ENCODE measurements around the gene LGR4. TPM values are rescaled to one million over a fixed set of nuclear protein-coding genes. Genes with fewer than 3 reads are reported as not detected.
"Not testable (repeated sequence)": the region's sequence is repeated elsewhere in the genome, so short reads cannot be mapped to it uniquely, and the experiment has no call there.

Gene LGR4
- total RNA-seq, 1 experiment from 2014 or later, result 7.1 TPM

- H3K79me2 ChIP-seq (ENCODE audit: insufficient read depth, low read length); H4K20me1 ChIP-seq (ENCODE audit: insufficient read depth): not testable (repeated sequence)
Observed at GRCh38 chr11:27327064-27327463, 145.5 kb downstream of the LGR4 start.

GRCh38 chr11:27322196-27322595, 150.4 kb downstream of the LGR4 start:
- BruUV-seq (replicated peaks); H3K9me3 ChIP-seq (ENCODE audit: control insufficient read depth in 1 of 2, insufficient read depth in 1 of 2, low read depth in 1 of 2, low read length in 2 of 2); H2AFZ ChIP-seq (ENCODE audit: low read depth, low read length, poor library complexity, severe bottlenecking); H3K4me2 ChIP-seq (ENCODE audit: low read length); CTCF ChIA-PET; H3K27me3 ChIP-seq (ENCODE audit: insufficient read depth, low read length); H3K9me2 ChIP-seq (ENCODE audit: insufficient read depth); ATAC-seq; intact Hi-C loops (cut with micrococcal nuclease); H3K4me3 ChIP-seq (replicated peaks in 1 of 2; ENCODE audit: low read depth in 1 of 2, low read length in 2 of 2); H4K20me1 ChIP-seq (ENCODE audit: insufficient read depth); H3K9ac ChIP-seq (ENCODE audit: low read length); H3K27ac ChIP-seq (ENCODE audit: low read depth, low read length); H3K79me2 ChIP-seq (ENCODE audit: insufficient read depth, low read length); POLR2A ChIA-PET; DNase-seq (ENCODE audit: low read depth, low spot score); H3K36me3 ChIP-seq (ENCODE audit: control insufficient read depth in 1 of 2, insufficient read depth in 2 of 2, low read length in 2 of 2); RAD21 ChIA-PET (ENCODE audit: low non-redundant PET in 1 of 2, low total read pairs in 2 of 2, uncharacterized antibody in 2 of 2, unreplicated experiment in 2 of 2): not testable (repeated sequence)
- H3K4me1 ChIP-seq (ENCODE audit: control insufficient read depth in 1 of 2, insufficient read depth in 2 of 2, low read length in 2 of 2), result peaks cover 15 to 28% of the 10 kb centered on the region in 2 experiments

More at GRCh38 chr11:27327064-27327463, 145.5 kb downstream of the LGR4 start:
- H3K36me3 ChIP-seq (ENCODE audit: control insufficient read depth in 1 of 2, insufficient read depth in 2 of 2, low read length in 2 of 2); RAD21 ChIA-PET (ENCODE audit: low non-redundant PET in 1 of 2, low total read pairs in 2 of 2, uncharacterized antibody in 2 of 2, unreplicated experiment in 2 of 2); ATAC-seq; POLR2A ChIA-PET; H3K4me2 ChIP-seq (ENCODE audit: low read length); H2AFZ ChIP-seq (ENCODE audit: low read depth, low read length, poor library complexity, severe bottlenecking); intact Hi-C loops (cut with micrococcal nuclease); H3K4me3 ChIP-seq (replicated peaks in 1 of 2; ENCODE audit: low read depth in 1 of 2, low read length in 2 of 2); CTCF ChIA-PET; H3K9me2 ChIP-seq (ENCODE audit: insufficient read depth); H3K27me3 ChIP-seq (ENCODE audit: insufficient read depth, low read length); H3K27ac ChIP-seq (ENCODE audit: low read depth, low read length); H3K9me3 ChIP-seq (ENCODE audit: control insufficient read depth in 1 of 2, insufficient read depth in 1 of 2, low read depth in 1 of 2, low read length in 2 of 2); H3K4me1 ChIP-seq (ENCODE audit: control insufficient read depth in 1 of 2, insufficient read depth in 2 of 2, low read length in 2 of 2); H3K9ac ChIP-seq (ENCODE audit: low read length); BruUV-seq (replicated peaks); DNase-seq (ENCODE audit: low read depth, low spot score): not testable (repeated sequence)

GRCh38 chr11:27321340-27321739, 151.2 kb downstream of the LGR4 start:
- H3K4me3 ChIP-seq (replicated peaks in 1 of 2; ENCODE audit: low read depth in 1 of 2, low read length in 2 of 2); H3K27me3 ChIP-seq (ENCODE audit: insufficient read depth, low read length); CTCF ChIA-PET; H3K4me2 ChIP-seq (ENCODE audit: low read length); POLR2A ChIA-PET; DNase-seq (ENCODE audit: low read depth, low spot score); BruUV-seq (replicated peaks); H3K36me3 ChIP-seq (ENCODE audit: control insufficient read depth in 1 of 2, insufficient read depth in 2 of 2, low read length in 2 of 2); H3K9me3 ChIP-seq (ENCODE audit: control insufficient read depth in 1 of 2, insufficient read depth in 1 of 2, low read depth in 1 of 2, low read length in 2 of 2); H3K9ac ChIP-seq (ENCODE audit: low read length); RAD21 ChIA-PET (ENCODE audit: low non-redundant PET in 1 of 2, low total read pairs in 2 of 2, uncharacterized antibody in 2 of 2, unreplicated experiment in 2 of 2); intact Hi-C loops (cut with micrococcal nuclease); H3K9me2 ChIP-seq (ENCODE audit: insufficient read depth); ATAC-seq; H2AFZ ChIP-seq (ENCODE audit: low read depth, low read length, poor library complexity, severe bottlenecking); H3K79me2 ChIP-seq (ENCODE audit: insufficient read depth, low read length); H4K20me1 ChIP-seq (ENCODE audit: insufficient read depth); H3K27ac ChIP-seq (ENCODE audit: low read depth, low read length): not testable (repeated sequence)
- peaks cover 15 to 29% of the 10 kb centered on the region in 2 experiments for H3K4me1 ChIP-seq (ENCODE audit: control insufficient read depth in 1 of 2, insufficient read depth in 2 of 2, low read length in 2 of 2)
